Stromal cell of bone marrow (primary cell): Measurements from ENCODE around the gene NAMPT.
"Not testable (repeated sequence)": the region's sequence is repeated elsewhere in the genome, so short reads cannot be mapped to it uniquely, and the experiment has no call there.

Experiments used
- DNase-seq: peaks from one replicate; pipeline ENCODE4 v3.0.0-alpha.2; 2012; ENCODE audit warnings: low read depth

Gene NAMPT

GRCh38 chr7:106304568-106304967, 19.8 kb upstream of the NAMPT start:
- no peak for DNase-seq

- not testable (repeated sequence) for DNase-seq
Observed at GRCh38 chr7:106298631-106299030, 13.8 kb upstream of the NAMPT start.

GRCh38 chr7:106298155-106298554, 13.4 kb upstream of the NAMPT start:
- not testable (repeated sequence) for DNase-seq

GRCh38 chr7:106294334-106294733, 9.6 kb upstream of the NAMPT start:
- no peak for DNase-seq

GRCh38 chr7:106291247-106291646, 6.5 kb upstream of the NAMPT start:
- DNase-seq = no peak

GRCh38 chr7:106290319-106290718, 5.5 kb upstream of the NAMPT start:
- no peak for DNase-seq

- no peak for DNase-seq
Observed at GRCh38 chr7:106289848-106290247, 5.1 kb upstream of the NAMPT start.

GRCh38 chr7:106288263-106288662, 3.5 kb upstream of the NAMPT start:
- DNase-seq = no peak

- DNase-seq = no peak
Observed at GRCh38 chr7:106287786-106288185, 3.0 kb upstream of the NAMPT start.

GRCh38 chr7:106285855-106286492, 1.2 kb upstream of the NAMPT start:
- no peak for DNase-seq

- DNase-seq = peak; percentile 96
Observed at GRCh38 chr7:106285051-106285854, 470 bp upstream of the NAMPT start.

GRCh38 chr7:106283831-106284713, 711 bp downstream of the NAMPT start:
- no peak for DNase-seq

- no peak for DNase-seq
Observed at GRCh38 chr7:106283501-106283830, 1.3 kb downstream of the NAMPT start.

- DNase-seq = no peak
Observed at GRCh38 chr7:106282852-106283251, 1.9 kb downstream of the NAMPT start.

GRCh38 chr7:106282390-106282789, 2.4 kb downstream of the NAMPT start:
- DNase-seq = no peak

GRCh38 chr7:106281585-106282318, 3.0 kb downstream of the NAMPT start:
- DNase-seq = no peak

- no peak for DNase-seq
Observed at GRCh38 chr7:106281127-106281526, 3.7 kb downstream of the NAMPT start.

GRCh38 chr7:106279425-106280197, 5.2 kb downstream of the NAMPT start:
- DNase-seq = no peak

GRCh38 chr7:106278695-106279094, 6.1 kb downstream of the NAMPT start:
- DNase-seq = no peak

GRCh38 chr7:106277976-106278375, 6.8 kb downstream of the NAMPT start:
- DNase-seq = no peak

GRCh38 chr7:106276513-106276912, 8.3 kb downstream of the NAMPT start:
- no peak for DNase-seq
